Endothelial cell of umbilical vein (primary cell): ENCODE measurements around the gene EXOC6B.

Source experiments
- EZH2 ChIP-seq: IDR thresholded peaks from 2 replicates; pipeline ENCODE4 v1.6.1; 2012; ENCODE audit warnings: borderline replicate concordance, low read depth, mild to moderate bottlenecking, moderate library complexity, low read length, inconsistent platforms; ENCODE audit not compliant: severe bottlenecking
- JUN ChIP-seq: IDR thresholded peaks from 2 replicates; pipeline ENCODE4 v1.6.1; 2011; ENCODE audit warnings: borderline replicate concordance, low read depth; ENCODE audit not compliant: insufficient read length, insufficient read depth
- MAX ChIP-seq: IDR thresholded peaks from 2 replicates; pipeline ENCODE4 v1.6.1; 2011; ENCODE audit not compliant: insufficient read depth, insufficient read length
- MYC ChIP-seq: IDR thresholded peaks from one replicate; pipeline ENCODE4 v1.6.1; 2011; ENCODE audit warnings: mild to moderate bottlenecking, low read depth, low read length
- POLR2AphosphoS5 ChIP-seq: IDR thresholded peaks from 2 replicates; pipeline ENCODE4 v1.6.1; 2012; ENCODE audit warnings: low read depth, mild to moderate bottlenecking, control low read depth, low read length, moderate library complexity; ENCODE audit not compliant: insufficient read depth
- TF ChIP-seq, protein P1 (sequence below), 2 donors: IDR thresholded peaks; 1 replicate in 1 of 2; 2 replicates in 1 of 2; pipeline ENCODE4 v1.5.1; 2011; ENCODE audit warnings: low read length in 2 of 2, mild to moderate bottlenecking in 2 of 2, moderate library complexity in 2 of 2, control low read depth in 1 of 2, inconsistent platforms in 1 of 2, low read depth in 1 of 2; ENCODE audit not compliant: insufficient read depth in 1 of 2; ENCODE audit errors: extremely low read depth in 1 of 2

DNA sequence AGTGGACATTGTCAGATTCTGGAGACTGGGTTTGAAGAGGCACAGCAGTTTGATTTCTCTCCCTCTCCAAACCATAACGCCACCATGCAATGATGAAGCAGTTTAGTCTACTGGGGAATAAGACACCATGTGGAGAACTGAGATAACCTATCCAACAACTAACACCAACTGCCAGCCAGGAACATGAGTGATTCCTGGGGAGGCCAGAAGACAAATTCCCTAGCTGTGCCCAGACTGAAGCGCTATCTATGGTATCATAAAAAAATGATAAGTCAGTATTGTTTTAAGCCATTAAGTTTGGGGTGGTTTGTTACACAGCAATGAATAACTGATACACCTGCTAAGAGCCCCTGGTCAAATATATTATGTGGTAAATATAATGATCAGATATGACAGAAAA lies 129.3 kb downstream of the EXOC6B start:
- TF ChIP-seq, protein P1, sequence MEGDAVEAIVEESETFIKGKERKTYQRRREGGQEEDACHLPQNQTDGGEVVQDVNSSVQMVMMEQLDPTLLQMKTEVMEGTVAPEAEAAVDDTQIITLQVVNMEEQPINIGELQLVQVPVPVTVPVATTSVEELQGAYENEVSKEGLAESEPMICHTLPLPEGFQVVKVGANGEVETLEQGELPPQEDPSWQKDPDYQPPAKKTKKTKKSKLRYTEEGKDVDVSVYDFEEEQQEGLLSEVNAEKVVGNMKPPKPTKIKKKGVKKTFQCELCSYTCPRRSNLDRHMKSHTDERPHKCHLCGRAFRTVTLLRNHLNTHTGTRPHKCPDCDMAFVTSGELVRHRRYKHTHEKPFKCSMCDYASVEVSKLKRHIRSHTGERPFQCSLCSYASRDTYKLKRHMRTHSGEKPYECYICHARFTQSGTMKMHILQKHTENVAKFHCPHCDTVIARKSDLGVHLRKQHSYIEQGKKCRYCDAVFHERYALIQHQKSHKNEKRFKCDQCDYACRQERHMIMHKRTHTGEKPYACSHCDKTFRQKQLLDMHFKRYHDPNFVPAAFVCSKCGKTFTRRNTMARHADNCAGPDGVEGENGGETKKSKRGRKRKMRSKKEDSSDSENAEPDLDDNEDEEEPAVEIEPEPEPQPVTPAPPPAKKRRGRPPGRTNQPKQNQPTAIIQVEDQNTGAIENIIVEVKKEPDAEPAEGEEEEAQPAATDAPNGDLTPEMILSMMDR (IDR thresholded peaks at IDR 0.05; ENCODE audit: extremely low read depth in 1 of 2, insufficient read depth in 1 of 2, low read depth in 1 of 2, low read length in 2 of 2): no peak
- TF ChIP-seq EZH2: no peak
- no peak for TF ChIP-seq MAX
- TF ChIP-seq POLR2AphosphoS5: no peak
- no peak for TF ChIP-seq MYC
- TF ChIP-seq JUN: no peak
